22Rv1 (cell line): ENCODE measurements around the gene SLC8A1.
A peak's percentile ranks its signal among the peaks of the same experiment; 100 is the strongest.
"Not testable (repeated sequence)": the region's sequence is repeated elsewhere in the genome, so short reads cannot be mapped to it uniquely, and the experiment has no call there.

Source experiments
- H3K27ac ChIP-seq: fragments of 450-650 bp; 2 replicates; pipeline ENCODE4 v1.5.1; 2017
- ZFX ChIP-seq: fragments of 450-650 bp; IDR thresholded peaks from 2 replicates; pipeline ENCODE4 v1.6.1; 2017; ENCODE audit warnings: antibody characterized with exemption, borderline replicate concordance
- TF ChIP-seq, protein P1 (sequence below): fragments of 450-650 bp; IDR thresholded peaks from 2 replicates; pipeline ENCODE4 v1.5.1; 2017; ENCODE audit warnings: mild to moderate bottlenecking

The SLC8A1 gene

DNA sequence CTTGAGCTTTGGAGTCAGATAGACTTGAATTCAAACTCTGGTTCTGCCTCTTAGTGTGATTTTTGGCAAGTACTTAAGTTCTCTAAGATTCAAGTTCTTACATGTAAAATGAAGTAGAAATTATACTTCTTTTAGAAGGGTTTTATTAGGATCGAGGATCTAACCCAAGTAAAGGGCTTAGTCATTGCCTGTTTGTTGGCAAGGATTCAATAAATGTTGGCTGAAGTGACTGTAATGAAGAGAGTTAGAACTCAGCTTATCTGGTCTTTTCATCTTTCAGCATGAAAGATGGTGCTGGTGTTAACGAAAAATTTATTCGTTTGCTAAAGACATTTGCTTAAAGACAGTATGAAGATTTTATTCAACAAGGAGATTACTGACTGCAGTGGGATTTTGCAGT lies 356.9 kb downstream of the SLC8A1 start:
- H3K27ac ChIP-seq = peak overlapping the region; percentile 46; the same call in 1 of the 2 replicates
- no peak for TF ChIP-seq ZFX
- TF ChIP-seq, protein P1, sequence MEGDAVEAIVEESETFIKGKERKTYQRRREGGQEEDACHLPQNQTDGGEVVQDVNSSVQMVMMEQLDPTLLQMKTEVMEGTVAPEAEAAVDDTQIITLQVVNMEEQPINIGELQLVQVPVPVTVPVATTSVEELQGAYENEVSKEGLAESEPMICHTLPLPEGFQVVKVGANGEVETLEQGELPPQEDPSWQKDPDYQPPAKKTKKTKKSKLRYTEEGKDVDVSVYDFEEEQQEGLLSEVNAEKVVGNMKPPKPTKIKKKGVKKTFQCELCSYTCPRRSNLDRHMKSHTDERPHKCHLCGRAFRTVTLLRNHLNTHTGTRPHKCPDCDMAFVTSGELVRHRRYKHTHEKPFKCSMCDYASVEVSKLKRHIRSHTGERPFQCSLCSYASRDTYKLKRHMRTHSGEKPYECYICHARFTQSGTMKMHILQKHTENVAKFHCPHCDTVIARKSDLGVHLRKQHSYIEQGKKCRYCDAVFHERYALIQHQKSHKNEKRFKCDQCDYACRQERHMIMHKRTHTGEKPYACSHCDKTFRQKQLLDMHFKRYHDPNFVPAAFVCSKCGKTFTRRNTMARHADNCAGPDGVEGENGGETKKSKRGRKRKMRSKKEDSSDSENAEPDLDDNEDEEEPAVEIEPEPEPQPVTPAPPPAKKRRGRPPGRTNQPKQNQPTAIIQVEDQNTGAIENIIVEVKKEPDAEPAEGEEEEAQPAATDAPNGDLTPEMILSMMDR = no peak

- H3K27ac ChIP-seq = no peak overlapping the region
- TF ChIP-seq, protein P1 = no peak
- TF ChIP-seq ZFX = no peak
Observed at GRCh38 chr2:40094451-40094850, 357.4 kb downstream of the SLC8A1 start.

- H3K27ac ChIP-seq = no peak overlapping the region
- TF ChIP-seq ZFX = no peak
- TF ChIP-seq, protein P1 = no peak
Observed at GRCh38 chr2:40093021-40093675, 358.7 kb downstream of the SLC8A1 start.

- TF ChIP-seq ZFX = no peak
- TF ChIP-seq, protein P1 = no peak
Observed at GRCh38 chr2:40090044-40090443, 361.8 kb downstream of the SLC8A1 start.

GRCh38 chr2:40087927-40088326 lies 364.0 kb downstream of the SLC8A1 start:
- no peak overlapping the region for H3K27ac ChIP-seq
- no peak for TF ChIP-seq ZFX
- TF ChIP-seq, protein P1 = no peak

More at GRCh38 chr2:40090044-40090443, 361.8 kb downstream of the SLC8A1 start:
- H3K27ac ChIP-seq = no peak overlapping the region

GRCh38 chr2:40087434-40087833 lies 364.5 kb downstream of the SLC8A1 start:
- TF ChIP-seq, protein P1 = no peak
- no peak for TF ChIP-seq ZFX
- H3K27ac ChIP-seq = no peak overlapping the region

GRCh38 chr2:40085786-40086185 lies 366.1 kb downstream of the SLC8A1 start:
- TF ChIP-seq, protein P1 = no peak
- TF ChIP-seq ZFX = no peak
- H3K27ac ChIP-seq = no peak overlapping the region

DNA sequence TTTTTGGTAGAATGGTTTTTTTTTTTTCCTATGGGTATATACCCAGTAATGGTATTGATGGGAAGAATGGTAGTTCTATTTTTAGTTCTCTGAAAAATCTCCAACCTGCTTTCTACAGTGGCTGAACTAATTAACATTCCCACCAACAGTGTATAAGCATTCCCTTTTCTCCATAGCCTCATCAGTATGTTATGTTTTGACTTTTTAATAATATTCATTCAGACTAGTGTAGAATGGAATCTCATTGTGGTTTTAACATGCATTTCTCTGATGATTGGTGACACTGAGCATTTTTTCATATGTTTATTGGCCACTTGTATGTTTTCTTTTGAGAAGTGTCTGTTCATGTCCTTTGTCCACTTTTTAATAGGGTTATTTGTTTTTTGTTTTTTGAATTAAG lies 378.6 kb downstream of the SLC8A1 start:
- not testable (repeated sequence) for H3K27ac ChIP-seq
